HepG2 (cell line): ENCODE results near the gene ZBTB47. TPM values are rescaled to one million over a fixed set of nuclear protein-coding genes. Genes with fewer than 3 reads are reported as not detected.

Experiments
- ATAC-seq: fragments of 200-7000 bp; cut with Tn5 transposase; 3 replicates; pipeline ENCODE4 v1.9.1; 2020; ENCODE audit warnings: mild to moderate bottlenecking, moderate library complexity
- BruUV-seq: library from RNA; stranded (reverse); fragments of 400-500 nt; replicated peaks from 2 replicates; lab custom pipeline; 2021; lab: Mats Ljungman, UMichigan
- CTCF ChIA-PET: fragments of 300-600 bp; formaldehyde crosslinking; extraction: SDS; loops from one replicate; lab custom pipeline; 2021; ENCODE audit warnings: low total read pairs, inconsistent platforms, low intra/inter-chr PET ratio; lab: Yijun Ruan, JAX
- POLR2A ChIA-PET: fragments of 350-600 bp; sonication (Branson Sonifier 250); formaldehyde crosslinking; loops from one replicate; lab custom pipeline; 2020; ENCODE audit warnings: antibody characterized with exemption, inconsistent platforms; lab: Yijun Ruan, JAX
- DNase-seq: peaks from one replicate; pipeline ENCODE4 v3.0.0-alpha.2; 2015; ENCODE audit warnings: low spot score
- FAIRE-seq: peaks from 3 replicates; lab custom pipeline; 2011; peaks lifted over from hg19 to GRCh38; lab: Jason Lieb, UNC
- H2AFZ ChIP-seq: one replicate; pipeline ENCODE4 v1.6.1; 2011; ENCODE audit warnings: low read length, inconsistent platforms
- H3K27ac ChIP-seq: fragments of 300-600 bp; 3 replicates; pipeline ENCODE4 v1.8.0; 2011; ENCODE audit warnings: mixed run types, mild to moderate bottlenecking, mixed read lengths, low read length, inconsistent platforms; ENCODE audit not compliant: insufficient read depth; ENCODE audit errors: extremely low read length
- H3K27me3 ChIP-seq, 2 experiments: fragments of 200-600 bp in 1 of 2; 2 replicates in 1 of 2; 3 replicates in 1 of 2; pipeline versions ENCODE4 v1.6.0 to v1.8.0; 2011; ENCODE audit warnings: low read length in 2 of 2, mild to moderate bottlenecking in 2 of 2, moderate library complexity in 2 of 2, inconsistent platforms in 1 of 2; ENCODE audit not compliant: insufficient read depth in 2 of 2, control insufficient read depth in 1 of 2
- H3K36me3 ChIP-seq, 2 experiments: fragments of 200-600 bp in 1 of 2; replicated peaks in 1 of 2; 2 replicates in 1 of 2; 3 replicates in 1 of 2; pipeline versions ENCODE4 v1.5.1 to v1.8.0; 2011; ENCODE audit warnings: low read length in 2 of 2, inconsistent platforms in 1 of 2; ENCODE audit not compliant: insufficient read depth in 2 of 2, control insufficient read depth in 1 of 2
- H3K4me1 ChIP-seq: 2 replicates; pipeline ENCODE4 v1.5.1; 2012; ENCODE audit warnings: low read length, inconsistent platforms; ENCODE audit not compliant: insufficient read depth
- H3K4me2 ChIP-seq: 2 replicates; pipeline ENCODE4 v1.6.0; 2011; ENCODE audit warnings: low read depth, low read length, inconsistent platforms
- H3K4me3 ChIP-seq, 3 experiments: fragments of 200-600 bp in 1 of 3; sonication (generic), shearing (Covaris generic) in 1 of 3; replicated peaks in 1 of 3; 2 replicates each; pipeline ENCODE4 v1.5.1; 2011 to 2016; ENCODE audit warnings: low read length in 3 of 3, inconsistent platforms in 2 of 3, low read depth in 2 of 3, mild to moderate bottlenecking in 2 of 3, control low read depth in 1 of 3, mixed read lengths in 1 of 3; ENCODE audit not compliant: insufficient read depth in 1 of 3
- H3K79me2 ChIP-seq: one replicate; pipeline ENCODE4 v1.6.1; 2011; ENCODE audit warnings: low read length, inconsistent platforms; ENCODE audit not compliant: insufficient read depth
- H3K9ac ChIP-seq: 2 replicates; pipeline ENCODE4 v1.6.0; 2011; ENCODE audit warnings: mild to moderate bottlenecking, low read depth, low read length, inconsistent platforms; ENCODE audit not compliant: insufficient read depth
- H3K9me3 ChIP-seq: 2 replicates; pipeline ENCODE4 v1.5.1; 2012; ENCODE audit warnings: mild to moderate bottlenecking, low read length
- H4K20me1 ChIP-seq: 2 replicates; pipeline ENCODE4 v1.6.0; 2011; ENCODE audit warnings: inconsistent platforms, mild to moderate bottlenecking, low read length, moderate library complexity; ENCODE audit not compliant: insufficient read depth
- E2F1 ChIP-seq: sonication (generic); formaldehyde crosslinking; IDR thresholded peaks from 2 replicates; pipeline ENCODE4 v1.5.0; 2020; ENCODE audit warnings: missing genetic modification reagents
- GMEB1 ChIP-seq: sonication (generic); formaldehyde crosslinking; IDR thresholded peaks from 2 replicates; pipeline ENCODE4 v1.5.1; 2020; ENCODE audit warnings: missing genetic modification reagents, mild to moderate bottlenecking, borderline replicate concordance
- HNF4G ChIP-seq, 2 experiments: sonication (generic) in 1 of 2; formaldehyde crosslinking in 1 of 2; IDR thresholded peaks; 2 replicates each; pipeline versions ENCODE4 v1.4.0 to v1.6.1; 2011 to 2020; ENCODE audit warnings: borderline replicate concordance in 2 of 2, low read depth in 2 of 2, mild to moderate bottlenecking in 2 of 2, low read length in 1 of 2, missing genetic modification reagents in 1 of 2, moderate library complexity in 1 of 2
- HOXA5 ChIP-seq: sonication (generic); formaldehyde crosslinking; IDR thresholded peaks from 2 replicates; pipeline ENCODE4 v1.4.0; 2020; ENCODE audit warnings: missing genetic modification reagents
- KMT2A ChIP-seq: sonication (generic); formaldehyde crosslinking; IDR thresholded peaks from 2 replicates; pipeline ENCODE4 v1.4.0; 2020; ENCODE audit warnings: missing genetic modification reagents
- PITX1 ChIP-seq: sonication (generic); formaldehyde crosslinking; IDR thresholded peaks from 2 replicates; pipeline ENCODE4 v1.5.1; 2020; ENCODE audit warnings: mild to moderate bottlenecking, missing genetic modification reagents
- RORA ChIP-seq: sonication (generic); formaldehyde crosslinking; IDR thresholded peaks from 2 replicates; pipeline ENCODE4 v1.5.0; 2020; ENCODE audit warnings: mild to moderate bottlenecking, missing genetic modification reagents, moderate library complexity
- SP2 ChIP-seq: sonication (generic); formaldehyde crosslinking; IDR thresholded peaks from 2 replicates; pipeline ENCODE4 v1.5.1; 2020; ENCODE audit warnings: mild to moderate bottlenecking, missing genetic modification reagents
- ZNF350 ChIP-seq: sonication (generic); formaldehyde crosslinking; IDR thresholded peaks from 2 replicates; pipeline ENCODE4 v1.4.0; 2020; ENCODE audit warnings: mild to moderate bottlenecking, low read depth, missing genetic modification reagents, borderline replicate concordance
- ZNF546 ChIP-seq: sonication (generic); formaldehyde crosslinking; conservative IDR thresholded peaks from 2 replicates; pipeline ENCODE4 v1.8.1; 2023; ENCODE audit warnings: mild to moderate bottlenecking, missing genetic modification reagents
- WGBS: methylation state at CpG from one replicate; pipeline ENCODE4 v1.1.6; 2017; ENCODE audit warnings: low lambda C conversion rate; 5-methylcytosine and 5-hydroxymethylcytosine counted together
- in situ Hi-C: cut with HindIII; loops from 2 replicates; pipeline ENCODE4 v1.10.0; 2017; ENCODE audit warnings: low pct_unique_long_range_greater_than_20kb; ENCODE audit not compliant: extremely low pct_ligation_motif_present
- intact Hi-C: fragments of 100-400 bp; cut with micrococcal nuclease; formaldehyde crosslinking; loops from one replicate; pipeline ENCODE4 v1.10.0; 2022; ENCODE audit not compliant: unreplicated experiment
- polyA plus RNA-seq, 8 experiments: library from polyadenylated mRNA; depleted of rRNA in 3 of 8; stranded (reverse) in 7 of 8; unstranded in 1 of 8; fragments of >200 nt; fragmentation: Illumina TruSeq in 4 of 8; extraction: Trizol in 4 of 8; gene quantifications; 2 replicates each; pipeline versions ENCODE4 v1.2.1 to v1.2.3, GENCODE V29; 2011 to 2016; ENCODE audit warnings: low read depth in 4 of 8, missing spikeins in 1 of 8, mixed read lengths in 1 of 8; ENCODE audit not compliant: insufficient read depth in 1 of 8
- total RNA-seq, 5 experiments: library from RNA; depleted of rRNA; stranded (reverse); fragments of >200 nt; fragmentation: Illumina TruSeq; extraction: Trizol; gene quantifications; 2 replicates each; pipeline ENCODE4 v1.2.3, GENCODE V29; 2016; ENCODE audit warnings: low read depth in 1 of 5
- TF ChIP-seq, protein P1 (sequence below): IDR thresholded peaks from 2 replicates; pipeline ENCODE4 v1.4.0; 2020; ENCODE audit warnings: mild to moderate bottlenecking, missing genetic modification reagents

The ZBTB47 gene
- total and polyA plus RNA-seq, 2 of the 13 experiments (the other 11 are each of a cell fraction or from before 2014, with no cell fraction given) = 1.5 to 3.1 TPM

DNA sequence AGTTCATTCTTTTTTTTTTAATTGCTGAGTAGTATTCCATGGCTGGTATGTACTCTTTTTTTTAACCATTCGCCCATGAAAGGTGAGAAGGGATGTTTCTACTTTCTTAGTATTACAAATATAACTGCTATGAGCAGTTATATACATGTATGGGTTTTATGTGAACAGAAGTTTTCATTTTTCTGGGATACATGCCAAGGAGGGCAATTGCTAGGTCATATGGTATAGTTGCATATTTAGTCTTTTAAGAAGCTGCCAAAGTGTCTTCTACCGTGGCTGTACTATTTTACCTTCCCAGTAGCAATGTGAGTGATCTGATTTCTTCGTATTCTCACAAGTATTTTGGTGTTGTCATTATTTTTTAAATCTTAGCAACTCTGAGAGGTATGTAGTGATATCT is 20.6 kb downstream of the ZBTB47 start:
- Histone ChIP-seq H3K27ac (no peak overlapping the region), H3K9me3 (no peaks in the 10 kb centered on the region), H3K4me1 (no peaks in the 10 kb centered on the region), H3K4me3 (no peak overlapping the region), H3K9ac (no peak overlapping the region), H3K4me2 (no peak overlapping the region), H4K20me1 (no peaks in the 10 kb centered on the region), H3K79me2 (no peaks in the 10 kb centered on the region), H3K36me3 (no peaks in the 10 kb centered on the region), H3K27me3 (no peaks in the 10 kb centered on the region), H2AFZ (no peak overlapping the region)
- 1% methylated on average over 3 of the region's 3 CpGs for WGBS
- POLR2A ChIA-PET = no interaction called here
- FAIRE-seq (no peak), DNase-seq (no peak), ATAC-seq (no peak)
- TF ChIP-seq ZNF350 (CRISPR knock-in tag) = no peak
- no peak for TF ChIP-seq PITX1 (CRISPR knock-in tag)
- no peak for TF ChIP-seq HOXA5
- TF ChIP-seq HNF4G (IDR thresholded peaks at IDR 0.05; ENCODE audit: borderline replicate concordance, low read depth, low read length) = no peak
- TF ChIP-seq HNF4G (CRISPR knock-in tag; IDR thresholded peaks at IDR 0.05; ENCODE audit: borderline replicate concordance, low read depth) = no peak
- no peak for TF ChIP-seq SP2 (CRISPR knock-in tag)
- no peak for TF ChIP-seq ZNF546 (CRISPR knock-in tag)
- no TSS peak for BruUV-seq
- in situ Hi-C loops = no loop called here
- CTCF ChIA-PET = no interaction called here
- intact Hi-C loops = no loop called here

DNA sequence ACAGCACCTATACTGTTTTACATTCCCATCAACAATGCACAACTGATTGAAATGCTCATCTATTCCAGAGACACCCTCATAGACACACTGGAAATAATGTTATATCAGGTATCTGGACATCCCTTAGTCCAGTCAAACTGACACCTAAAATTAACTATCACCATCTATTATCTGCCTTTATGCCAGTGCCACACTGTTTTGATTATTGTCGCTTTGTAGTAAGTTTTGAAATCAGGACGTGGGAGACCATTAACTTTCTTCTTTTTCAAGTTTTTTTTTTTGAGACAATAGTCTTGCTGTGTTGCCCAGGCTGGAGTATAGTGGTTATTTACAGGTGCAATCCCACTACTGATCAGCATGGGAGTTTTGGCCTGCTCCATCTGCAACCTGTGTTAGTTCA is 22.4 kb downstream of the ZBTB47 start:
- Histone ChIP-seq H4K20me1 (no peaks in the 10 kb centered on the region), H3K4me2 (no peak overlapping the region), H3K36me3 (no peaks in the 10 kb centered on the region), H3K9me3 (no peaks in the 10 kb centered on the region), H3K4me3 (no peak overlapping the region), H2AFZ (no peak overlapping the region), H3K79me2 (no peaks in the 10 kb centered on the region), H3K27me3 (peaks cover 0 to 6% of the 10 kb centered on the region in 2 experiments; a peak in 3 of 5 replicates), H3K27ac (no peak overlapping the region), H3K9ac (no peak overlapping the region), H3K4me1 (no peaks in the 10 kb centered on the region)
- no peak for ATAC-seq
- no TSS peak for BruUV-seq
- intact Hi-C loops = no loop called here
- 50% methylated on average over 2 of the region's 2 CpGs for WGBS
- CTCF ChIA-PET = no interaction called here
- in situ Hi-C loops = no loop called here
- no peak for FAIRE-seq
- POLR2A ChIA-PET = no interaction called here
- DNase-seq = no peak
- TF ChIP-seq E2F1 (CRISPR knock-in tag) (no peak), KMT2A (no peak), GMEB1 (CRISPR knock-in tag) (no peak), RORA (CRISPR knock-in tag) (no peak)
- TF ChIP-seq, protein P1, sequence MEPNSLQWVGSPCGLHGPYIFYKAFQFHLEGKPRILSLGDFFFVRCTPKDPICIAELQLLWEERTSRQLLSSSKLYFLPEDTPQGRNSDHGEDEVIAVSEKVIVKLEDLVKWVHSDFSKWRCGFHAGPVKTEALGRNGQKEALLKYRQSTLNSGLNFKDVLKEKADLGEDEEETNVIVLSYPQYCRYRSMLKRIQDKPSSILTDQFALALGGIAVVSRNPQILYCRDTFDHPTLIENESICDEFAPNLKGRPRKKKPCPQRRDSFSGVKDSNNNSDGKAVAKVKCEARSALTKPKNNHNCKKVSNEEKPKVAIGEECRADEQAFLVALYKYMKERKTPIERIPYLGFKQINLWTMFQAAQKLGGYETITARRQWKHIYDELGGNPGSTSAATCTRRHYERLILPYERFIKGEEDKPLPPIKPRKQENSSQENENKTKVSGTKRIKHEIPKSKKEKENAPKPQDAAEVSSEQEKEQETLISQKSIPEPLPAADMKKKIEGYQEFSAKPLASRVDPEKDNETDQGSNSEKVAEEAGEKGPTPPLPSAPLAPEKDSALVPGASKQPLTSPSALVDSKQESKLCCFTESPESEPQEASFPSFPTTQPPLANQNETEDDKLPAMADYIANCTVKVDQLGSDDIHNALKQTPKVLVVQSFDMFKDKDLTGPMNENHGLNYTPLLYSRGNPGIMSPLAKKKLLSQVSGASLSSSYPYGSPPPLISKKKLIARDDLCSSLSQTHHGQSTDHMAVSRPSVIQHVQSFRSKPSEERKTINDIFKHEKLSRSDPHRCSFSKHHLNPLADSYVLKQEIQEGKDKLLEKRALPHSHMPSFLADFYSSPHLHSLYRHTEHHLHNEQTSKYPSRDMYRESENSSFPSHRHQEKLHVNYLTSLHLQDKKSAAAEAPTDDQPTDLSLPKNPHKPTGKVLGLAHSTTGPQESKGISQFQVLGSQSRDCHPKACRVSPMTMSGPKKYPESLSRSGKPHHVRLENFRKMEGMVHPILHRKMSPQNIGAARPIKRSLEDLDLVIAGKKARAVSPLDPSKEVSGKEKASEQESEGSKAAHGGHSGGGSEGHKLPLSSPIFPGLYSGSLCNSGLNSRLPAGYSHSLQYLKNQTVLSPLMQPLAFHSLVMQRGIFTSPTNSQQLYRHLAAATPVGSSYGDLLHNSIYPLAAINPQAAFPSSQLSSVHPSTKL (CRISPR knock-in tag) = no peak
